SK-N-SH treated with all-trans-retinoic acid at 6 μM for 48 hours (cell line): ENCODE measurements around the gene GREB1L.

Experiments
- ARNTL ChIP-seq: fragments of 450-650 bp; formaldehyde crosslinking; IDR thresholded peaks from 2 replicates; pipeline ENCODE4 v1.5.0; 2020; ENCODE audit warnings: low read depth, mild to moderate bottlenecking, moderate library complexity, borderline replicate concordance
- OSR1 ChIP-seq: fragments of 250-450 bp; sonication (Bioruptor Pico); IDR thresholded peaks from 2 replicates; pipeline ENCODE4 v1.8.0; 2022; ENCODE audit warnings: moderate library complexity, mild to moderate bottlenecking, inconsistent platforms
- RARB ChIP-seq: fragments of 250-450 bp; sonication (Bioruptor Pico); IDR thresholded peaks from 2 replicates; pipeline ENCODE4 v1.8.0; 2021; ENCODE audit warnings: mild to moderate bottlenecking, moderate library complexity
- SNAI2 ChIP-seq: fragments of 250-450 bp; sonication (Bioruptor Pico); IDR thresholded peaks from 2 replicates; pipeline ENCODE4 v1.5.0; 2020; ENCODE audit warnings: mild to moderate bottlenecking, moderate library complexity
- TOX ChIP-seq: fragments of 250-450 bp; sonication (Bioruptor Pico); IDR thresholded peaks from 2 replicates; pipeline ENCODE4 v1.8.0; 2021; ENCODE audit warnings: mild to moderate bottlenecking, moderate library complexity, borderline replicate concordance
- ZFP3 ChIP-seq: fragments of 250-450 bp; sonication (Bioruptor Pico); IDR thresholded peaks from 2 replicates; pipeline ENCODE4 v1.5.0; 2020; ENCODE audit warnings: mild to moderate bottlenecking, moderate library complexity
- ZNF565 ChIP-seq: fragments of 450-650 bp; formaldehyde crosslinking; conservative IDR thresholded peaks from 2 replicates; pipeline ENCODE4 v1.5.0; 2020; ENCODE audit warnings: low read depth, mild to moderate bottlenecking, moderate library complexity
- ZNF8 ChIP-seq: fragments of 450-650 bp; formaldehyde crosslinking; IDR thresholded peaks from 2 replicates; pipeline ENCODE4 v1.5.0; 2020; ENCODE audit warnings: mild to moderate bottlenecking, moderate library complexity
- TF ChIP-seq, protein P1 (sequence below): fragments of 250-450 bp; sonication (Bioruptor Pico); IDR thresholded peaks from 2 replicates; pipeline ENCODE4 v1.8.0; 2020; ENCODE audit warnings: mild to moderate bottlenecking, moderate library complexity, borderline replicate concordance
- TF ChIP-seq, protein P2 (sequence below): fragments of 250-450 bp; sonication (Bioruptor Pico); IDR thresholded peaks from 2 replicates; pipeline ENCODE4 v1.5.0; 2020; ENCODE audit warnings: mild to moderate bottlenecking, moderate library complexity
- TF ChIP-seq, protein P3 (sequence below): fragments of 250-450 bp; sonication (Bioruptor Pico); IDR thresholded peaks from 2 replicates; pipeline ENCODE4 v1.8.0; 2021; ENCODE audit warnings: low read depth, mild to moderate bottlenecking, moderate library complexity, borderline replicate concordance
- TF ChIP-seq, protein P4 (sequence below): fragments of 250-450 bp; sonication (Bioruptor Pico); IDR thresholded peaks from 2 replicates; pipeline ENCODE4 v1.5.1; 2021; ENCODE audit warnings: mild to moderate bottlenecking, moderate library complexity
- TF ChIP-seq, protein P5 (sequence below): fragments of 250-450 bp; sonication (Bioruptor Pico); IDR thresholded peaks from 2 replicates; pipeline ENCODE4 v1.5.1; 2020; ENCODE audit warnings: low read depth, mild to moderate bottlenecking, moderate library complexity

DNA sequence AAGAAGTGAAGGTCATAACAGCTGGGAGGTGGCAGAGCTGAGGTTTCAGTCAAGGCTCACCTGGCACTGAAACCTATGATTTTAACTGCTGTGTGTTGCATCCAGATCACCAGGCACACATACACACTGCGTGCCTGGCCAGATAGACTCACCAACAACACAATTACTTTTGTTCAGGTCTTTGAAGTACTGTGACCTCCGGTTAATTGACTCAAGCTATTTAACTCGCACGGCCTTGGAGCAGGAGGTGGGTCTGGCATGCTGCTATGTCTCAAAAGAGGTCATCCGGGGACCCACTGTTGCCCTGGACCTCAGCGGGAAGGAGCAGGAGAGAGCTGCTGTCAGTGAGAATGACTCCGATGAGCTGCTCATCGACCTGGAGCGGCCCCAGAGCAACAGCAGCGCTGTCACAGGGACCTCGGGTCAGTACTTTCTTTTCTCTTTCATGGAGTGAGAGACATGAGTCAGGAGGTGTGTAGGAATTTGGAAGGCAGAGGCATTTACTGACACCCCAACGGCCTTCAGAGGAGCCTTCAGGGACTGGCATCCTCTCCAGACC, 254.3 kb downstream of the GREB1L start:
- TF ChIP-seq, protein P1, sequence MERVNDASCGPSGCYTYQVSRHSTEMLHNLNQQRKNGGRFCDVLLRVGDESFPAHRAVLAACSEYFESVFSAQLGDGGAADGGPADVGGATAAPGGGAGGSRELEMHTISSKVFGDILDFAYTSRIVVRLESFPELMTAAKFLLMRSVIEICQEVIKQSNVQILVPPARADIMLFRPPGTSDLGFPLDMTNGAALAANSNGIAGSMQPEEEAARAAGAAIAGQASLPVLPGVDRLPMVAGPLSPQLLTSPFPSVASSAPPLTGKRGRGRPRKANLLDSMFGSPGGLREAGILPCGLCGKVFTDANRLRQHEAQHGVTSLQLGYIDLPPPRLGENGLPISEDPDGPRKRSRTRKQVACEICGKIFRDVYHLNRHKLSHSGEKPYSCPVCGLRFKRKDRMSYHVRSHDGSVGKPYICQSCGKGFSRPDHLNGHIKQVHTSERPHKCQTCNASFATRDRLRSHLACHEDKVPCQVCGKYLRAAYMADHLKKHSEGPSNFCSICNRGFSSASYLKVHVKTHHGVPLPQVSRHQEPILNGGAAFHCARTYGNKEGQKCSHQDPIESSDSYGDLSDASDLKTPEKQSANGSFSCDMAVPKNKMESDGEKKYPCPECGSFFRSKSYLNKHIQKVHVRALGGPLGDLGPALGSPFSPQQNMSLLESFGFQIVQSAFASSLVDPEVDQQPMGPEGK (CRISPR knock-in tag) = no peak
- TF ChIP-seq ARNTL = no peak
- TF ChIP-seq TOX (CRISPR knock-in tag) = no peak
- no peak for TF ChIP-seq ZNF565 (CRISPR knock-in tag)
- TF ChIP-seq, protein P2, sequence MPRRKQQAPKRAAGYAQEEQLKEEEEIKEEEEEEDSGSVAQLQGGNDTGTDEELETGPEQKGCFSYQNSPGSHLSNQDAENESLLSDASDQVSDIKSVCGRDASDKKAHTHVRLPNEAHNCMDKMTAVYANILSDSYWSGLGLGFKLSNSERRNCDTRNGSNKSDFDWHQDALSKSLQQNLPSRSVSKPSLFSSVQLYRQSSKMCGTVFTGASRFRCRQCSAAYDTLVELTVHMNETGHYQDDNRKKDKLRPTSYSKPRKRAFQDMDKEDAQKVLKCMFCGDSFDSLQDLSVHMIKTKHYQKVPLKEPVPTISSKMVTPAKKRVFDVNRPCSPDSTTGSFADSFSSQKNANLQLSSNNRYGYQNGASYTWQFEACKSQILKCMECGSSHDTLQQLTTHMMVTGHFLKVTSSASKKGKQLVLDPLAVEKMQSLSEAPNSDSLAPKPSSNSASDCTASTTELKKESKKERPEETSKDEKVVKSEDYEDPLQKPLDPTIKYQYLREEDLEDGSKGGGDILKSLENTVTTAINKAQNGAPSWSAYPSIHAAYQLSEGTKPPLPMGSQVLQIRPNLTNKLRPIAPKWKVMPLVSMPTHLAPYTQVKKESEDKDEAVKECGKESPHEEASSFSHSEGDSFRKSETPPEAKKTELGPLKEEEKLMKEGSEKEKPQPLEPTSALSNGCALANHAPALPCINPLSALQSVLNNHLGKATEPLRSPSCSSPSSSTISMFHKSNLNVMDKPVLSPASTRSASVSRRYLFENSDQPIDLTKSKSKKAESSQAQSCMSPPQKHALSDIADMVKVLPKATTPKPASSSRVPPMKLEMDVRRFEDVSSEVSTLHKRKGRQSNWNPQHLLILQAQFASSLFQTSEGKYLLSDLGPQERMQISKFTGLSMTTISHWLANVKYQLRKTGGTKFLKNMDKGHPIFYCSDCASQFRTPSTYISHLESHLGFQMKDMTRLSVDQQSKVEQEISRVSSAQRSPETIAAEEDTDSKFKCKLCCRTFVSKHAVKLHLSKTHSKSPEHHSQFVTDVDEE = no peak
- TF ChIP-seq RARB (CRISPR knock-in tag) = no peak
- TF ChIP-seq, protein P3, sequence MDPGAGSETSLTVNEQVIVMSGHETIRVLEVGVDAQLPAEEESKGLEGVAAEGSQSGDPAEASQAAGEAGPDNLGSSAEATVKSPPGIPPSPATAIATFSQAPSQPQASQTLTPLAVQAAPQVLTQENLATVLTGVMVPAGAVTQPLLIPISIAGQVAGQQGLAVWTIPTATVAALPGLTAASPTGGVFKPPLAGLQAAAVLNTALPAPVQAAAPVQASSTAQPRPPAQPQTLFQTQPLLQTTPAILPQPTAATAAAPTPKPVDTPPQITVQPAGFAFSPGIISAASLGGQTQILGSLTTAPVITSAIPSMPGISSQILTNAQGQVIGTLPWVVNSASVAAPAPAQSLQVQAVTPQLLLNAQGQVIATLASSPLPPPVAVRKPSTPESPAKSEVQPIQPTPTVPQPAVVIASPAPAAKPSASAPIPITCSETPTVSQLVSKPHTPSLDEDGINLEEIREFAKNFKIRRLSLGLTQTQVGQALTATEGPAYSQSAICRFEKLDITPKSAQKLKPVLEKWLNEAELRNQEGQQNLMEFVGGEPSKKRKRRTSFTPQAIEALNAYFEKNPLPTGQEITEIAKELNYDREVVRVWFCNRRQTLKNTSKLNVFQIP (CRISPR knock-in tag) = no peak
- no peak for TF ChIP-seq ZNF8
- TF ChIP-seq, protein P4, sequence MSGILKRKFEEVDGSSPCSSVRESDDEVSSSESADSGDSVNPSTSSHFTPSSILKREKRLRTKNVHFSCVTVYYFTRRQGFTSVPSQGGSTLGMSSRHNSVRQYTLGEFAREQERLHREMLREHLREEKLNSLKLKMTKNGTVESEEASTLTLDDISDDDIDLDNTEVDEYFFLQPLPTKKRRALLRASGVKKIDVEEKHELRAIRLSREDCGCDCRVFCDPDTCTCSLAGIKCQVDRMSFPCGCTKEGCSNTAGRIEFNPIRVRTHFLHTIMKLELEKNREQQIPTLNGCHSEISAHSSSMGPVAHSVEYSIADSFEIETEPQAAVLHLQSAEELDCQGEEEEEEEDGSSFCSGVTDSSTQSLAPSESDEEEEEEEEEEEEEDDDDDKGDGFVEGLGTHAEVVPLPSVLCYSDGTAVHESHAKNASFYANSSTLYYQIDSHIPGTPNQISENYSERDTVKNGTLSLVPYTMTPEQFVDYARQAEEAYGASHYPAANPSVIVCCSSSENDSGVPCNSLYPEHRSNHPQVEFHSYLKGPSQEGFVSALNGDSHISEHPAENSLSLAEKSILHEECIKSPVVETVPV (CRISPR knock-in tag) = no peak
- no peak for TF ChIP-seq OSR1 (CRISPR knock-in tag)
- TF ChIP-seq SNAI2 = no peak
- TF ChIP-seq, protein P5, sequence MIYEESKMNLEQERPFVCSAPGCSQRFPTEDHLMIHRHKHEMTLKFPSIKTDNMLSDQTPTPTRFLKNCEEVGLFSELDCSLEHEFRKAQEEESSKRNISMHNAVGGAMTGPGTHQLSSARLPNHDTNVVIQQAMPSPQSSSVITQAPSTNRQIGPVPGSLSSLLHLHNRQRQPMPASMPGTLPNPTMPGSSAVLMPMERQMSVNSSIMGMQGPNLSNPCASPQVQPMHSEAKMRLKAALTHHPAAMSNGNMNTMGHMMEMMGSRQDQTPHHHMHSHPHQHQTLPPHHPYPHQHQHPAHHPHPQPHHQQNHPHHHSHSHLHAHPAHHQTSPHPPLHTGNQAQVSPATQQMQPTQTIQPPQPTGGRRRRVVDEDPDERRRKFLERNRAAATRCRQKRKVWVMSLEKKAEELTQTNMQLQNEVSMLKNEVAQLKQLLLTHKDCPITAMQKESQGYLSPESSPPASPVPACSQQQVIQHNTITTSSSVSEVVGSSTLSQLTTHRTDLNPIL (CRISPR knock-in tag) = no peak
- TF ChIP-seq ZFP3 = no peak
